NCI-H446 treated with DMSO at 0.1 percent for 48 hours (cell line): ENCODE measurements around the gene SH2B3.

ENCODE experiments used
- DNase-seq: peaks from one replicate; lab custom pipeline; 2025; lab: John Stamatoyannopoulos, UW

The SH2B3 gene

DNA sequence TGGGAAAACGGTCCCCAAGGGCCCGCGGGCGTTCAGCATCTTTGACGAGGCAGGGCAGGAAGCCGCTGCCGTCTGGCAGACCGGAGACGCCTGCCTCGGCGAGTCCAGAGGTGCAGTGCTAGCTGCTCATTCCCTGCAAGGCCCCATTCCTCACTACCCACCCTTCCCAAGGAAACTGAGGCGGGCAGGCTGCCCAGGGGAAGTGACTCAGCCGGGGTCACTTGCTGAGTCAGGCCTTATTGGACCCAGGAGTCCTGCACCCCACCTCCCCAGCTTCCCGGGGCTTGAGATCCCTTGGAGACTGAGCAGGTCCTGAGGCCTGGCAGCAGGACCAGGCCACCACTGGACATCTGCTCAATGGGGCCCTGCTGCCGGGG, 3.7 kb downstream of the SH2B3 start:
- no peak for DNase-seq

DNA sequence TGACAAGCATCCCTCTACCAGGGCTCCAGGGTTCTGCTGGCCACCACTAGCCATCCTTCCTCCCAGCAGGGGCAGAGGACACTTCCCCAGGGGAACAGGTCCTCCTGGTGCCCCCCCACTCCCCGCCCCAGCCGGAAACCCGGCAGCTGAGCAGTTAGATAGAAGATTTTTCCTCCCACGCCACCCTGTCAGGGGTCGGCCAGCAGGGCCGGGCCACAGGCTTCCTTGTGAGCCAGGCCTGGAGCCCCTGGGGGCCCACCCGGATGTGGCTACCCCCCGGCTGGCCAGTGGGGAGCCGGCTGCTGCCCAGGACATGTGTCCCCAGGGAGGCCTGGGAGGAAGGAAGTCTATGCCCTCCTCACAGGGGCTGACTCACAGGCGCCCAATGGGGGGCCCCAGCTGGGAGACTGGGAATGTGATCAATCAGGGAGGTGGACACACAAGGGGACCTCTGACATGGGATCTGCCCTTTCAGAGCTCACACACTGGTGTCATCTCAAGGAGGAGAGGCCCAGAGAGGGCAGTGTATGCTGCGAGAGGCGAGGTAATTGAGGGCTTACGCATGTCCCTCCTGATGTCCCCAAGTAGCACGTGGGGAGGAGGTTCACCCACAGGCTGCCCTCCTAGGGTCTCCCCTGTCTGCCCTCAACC, 4.2 kb downstream of the SH2B3 start:
- no peak for DNase-seq

DNA sequence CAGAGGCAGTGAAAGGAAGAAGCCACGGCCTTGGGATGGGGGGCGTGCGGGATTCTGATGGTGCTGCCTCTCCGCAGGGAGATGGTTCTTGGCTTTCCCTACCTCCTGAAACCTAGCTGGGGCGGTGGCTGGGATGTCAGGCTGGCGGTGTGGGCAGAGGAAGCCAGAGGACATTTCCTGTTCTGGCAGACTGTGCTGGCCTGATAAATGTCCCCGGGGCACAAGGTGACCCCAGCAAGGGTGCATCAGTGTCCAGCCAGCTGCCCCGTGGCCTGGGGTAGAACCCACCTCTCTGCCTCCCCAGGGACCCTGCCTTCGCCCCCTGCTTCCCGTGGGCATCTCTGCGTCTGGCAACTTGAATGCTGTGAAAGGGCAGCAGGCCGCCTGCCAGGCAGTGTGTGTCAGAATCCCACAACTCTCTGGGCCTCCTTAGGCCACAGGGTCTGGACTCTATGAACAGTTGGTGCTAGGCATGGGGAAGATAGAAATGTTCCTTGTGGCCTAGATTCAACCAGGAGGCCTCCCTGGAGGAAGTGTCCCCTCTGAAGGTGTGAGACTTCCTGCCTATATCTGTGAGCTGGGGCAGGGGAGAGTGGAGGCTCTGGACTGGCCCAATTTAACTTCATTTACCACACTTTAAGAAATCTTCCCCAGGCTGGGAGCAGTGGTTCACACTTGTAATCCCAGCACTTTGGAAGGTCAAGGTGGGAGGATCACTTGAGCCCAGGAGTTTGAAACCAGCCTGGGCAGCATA, 4.9 kb downstream of the SH2B3 start:
- no peak for DNase-seq

DNA sequence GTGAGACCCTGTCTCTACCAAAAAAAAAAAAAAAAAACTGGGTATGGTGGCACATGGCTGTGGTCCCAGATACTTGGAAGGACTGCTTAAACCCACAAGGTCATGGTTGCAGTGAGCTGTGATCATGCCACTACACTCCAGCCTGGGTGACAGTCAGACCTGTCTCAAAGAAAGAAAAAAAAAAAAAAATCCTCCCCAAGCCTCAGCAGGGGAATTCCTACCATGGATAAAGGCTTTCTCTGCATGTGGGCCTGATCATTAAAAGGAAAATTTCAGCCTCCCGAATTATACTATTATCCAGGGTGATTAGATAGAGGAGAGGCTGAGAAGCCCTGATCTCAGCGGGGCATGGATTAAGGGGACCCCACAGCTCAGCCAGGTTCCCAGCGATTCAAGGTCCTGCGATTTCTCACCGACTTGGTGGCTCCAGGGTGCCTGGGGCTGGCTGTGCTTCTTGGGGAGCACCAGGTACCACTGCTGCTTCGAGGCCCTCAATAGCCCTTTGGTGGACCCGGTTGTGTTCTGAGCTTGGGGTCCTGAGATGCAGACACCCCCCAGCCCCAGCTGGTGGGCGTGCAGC, 5.6 kb downstream of the SH2B3 start:
- DNase-seq = no peak

DNA sequence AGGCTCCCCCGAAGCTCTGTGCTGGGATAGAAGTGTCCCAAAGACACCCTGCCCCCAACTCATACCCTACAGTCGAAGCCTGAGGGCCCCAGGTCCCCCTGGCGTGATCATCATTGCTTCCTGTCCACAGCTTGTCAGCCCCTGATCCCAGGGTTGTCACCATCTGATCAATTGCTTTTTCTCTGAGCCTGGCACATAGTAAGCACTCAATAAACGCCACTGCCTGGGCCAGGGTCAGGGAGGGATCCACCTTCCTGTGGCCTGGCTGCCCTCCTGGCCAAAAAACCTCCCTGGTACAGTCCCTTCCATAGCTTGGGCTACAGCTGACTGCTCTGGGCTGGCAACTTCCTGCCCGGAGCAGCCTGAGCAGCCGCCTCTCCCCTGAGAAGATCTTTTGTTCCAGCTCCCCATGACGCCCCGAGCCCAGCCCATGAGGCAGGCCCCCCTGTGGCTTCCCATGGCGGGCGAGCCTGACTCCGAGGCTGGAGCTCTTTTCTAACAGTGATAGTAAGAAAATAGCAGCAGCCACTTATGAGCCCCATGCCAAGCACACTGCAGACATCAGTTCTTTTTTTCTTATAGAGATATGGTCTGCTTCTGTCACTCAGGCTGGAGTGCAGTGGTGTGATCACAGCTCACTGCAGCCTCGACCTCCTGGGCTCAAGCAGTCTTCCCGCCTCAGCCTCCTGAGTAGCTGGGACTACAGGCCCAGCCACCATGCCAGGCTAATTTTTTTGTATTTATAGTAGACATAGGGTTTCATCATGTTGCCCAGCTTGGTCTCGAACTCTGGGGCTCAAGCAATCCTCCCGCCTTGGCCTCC, 6.5 kb downstream of the SH2B3 start:
- DNase-seq = no peak

DNA sequence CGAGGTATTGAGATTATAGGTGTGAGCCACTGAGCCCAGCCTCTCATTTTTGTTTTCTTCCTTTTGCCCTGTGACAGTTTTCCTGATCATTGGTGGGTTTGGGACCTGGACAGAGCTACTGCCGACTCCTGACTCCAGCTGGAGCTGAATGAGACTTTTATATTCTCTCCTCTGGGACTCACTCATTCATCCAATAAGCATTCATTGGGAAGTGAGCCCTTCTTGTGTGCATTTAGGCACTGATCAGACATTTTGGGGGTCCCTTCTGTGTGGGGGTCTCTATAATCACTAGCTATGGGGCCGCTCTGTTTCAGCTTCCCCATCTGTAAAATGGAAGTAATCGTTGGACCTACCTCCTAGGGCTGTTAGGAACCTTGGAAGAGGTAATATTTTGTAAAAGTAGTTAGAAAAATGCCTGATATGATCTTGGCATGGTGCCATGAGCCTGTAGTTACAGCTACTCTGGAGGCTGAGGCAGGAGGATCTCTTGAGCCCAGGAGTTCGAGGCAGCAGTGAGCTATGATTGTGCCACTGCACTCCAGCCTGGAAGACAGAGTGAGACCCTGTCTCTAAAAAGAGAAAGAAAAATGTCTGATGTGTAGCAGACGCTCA, 7.2 kb downstream of the SH2B3 start:
- DNase-seq = no peak

DNA sequence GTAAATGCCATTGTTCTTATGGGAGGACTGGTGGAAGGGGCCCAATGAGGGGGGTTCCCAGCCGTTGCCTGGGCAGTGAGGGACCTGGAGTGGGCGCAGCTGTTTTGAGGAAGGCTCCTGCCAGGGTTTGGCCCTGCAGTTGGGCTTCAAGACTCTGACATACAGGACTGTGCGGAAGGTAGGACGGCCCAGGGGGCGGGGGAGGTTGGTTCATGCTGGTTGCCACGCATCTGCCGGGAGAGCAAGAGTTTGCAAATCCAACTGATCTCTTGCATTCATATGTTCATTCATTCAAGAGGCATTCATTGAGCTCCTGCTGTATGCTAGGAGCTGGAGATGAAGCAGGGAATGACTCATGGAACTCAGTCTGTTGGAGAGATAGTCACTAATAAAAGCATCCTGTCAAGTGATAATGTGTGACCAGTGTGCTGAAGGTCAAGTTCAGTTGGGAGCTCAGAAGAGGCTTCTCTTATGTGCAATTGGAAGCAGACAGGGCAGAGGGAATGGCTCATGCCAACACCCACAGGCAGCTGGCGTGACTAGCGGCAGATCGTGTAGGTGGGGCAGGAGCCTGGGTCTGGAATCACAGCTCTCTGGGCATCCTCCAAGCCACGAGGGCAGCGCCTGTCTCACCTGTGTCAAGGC, 7.8 kb downstream of the SH2B3 start:
- no peak for DNase-seq

DNA sequence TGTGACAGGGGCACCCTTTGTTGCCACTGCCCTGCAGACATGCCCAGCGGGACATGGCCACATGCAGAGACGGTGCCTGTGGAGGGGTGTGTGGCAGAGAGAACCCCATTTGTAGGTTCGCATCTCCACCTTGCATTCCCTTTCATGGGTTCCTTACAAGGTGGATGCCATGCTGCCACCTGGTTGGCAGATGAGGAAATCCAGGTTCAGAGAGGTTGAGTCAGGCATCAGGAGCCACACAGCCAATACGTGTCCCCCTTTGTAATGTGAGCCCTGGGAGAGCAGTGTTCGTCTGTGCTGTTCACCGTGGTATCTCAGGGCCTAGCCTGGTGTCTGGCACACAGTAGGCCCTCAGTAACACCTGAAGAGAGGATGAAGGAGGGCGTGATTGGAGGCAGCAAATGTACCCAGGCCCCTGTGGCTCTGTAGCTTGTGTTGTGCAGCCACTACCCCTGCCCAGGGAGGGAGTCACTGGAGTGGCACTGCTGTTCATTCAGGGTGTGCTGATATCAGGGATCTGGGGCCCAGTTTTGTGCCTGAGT, 9.1 kb downstream of the SH2B3 start:
- DNase-seq = no peak

DNA sequence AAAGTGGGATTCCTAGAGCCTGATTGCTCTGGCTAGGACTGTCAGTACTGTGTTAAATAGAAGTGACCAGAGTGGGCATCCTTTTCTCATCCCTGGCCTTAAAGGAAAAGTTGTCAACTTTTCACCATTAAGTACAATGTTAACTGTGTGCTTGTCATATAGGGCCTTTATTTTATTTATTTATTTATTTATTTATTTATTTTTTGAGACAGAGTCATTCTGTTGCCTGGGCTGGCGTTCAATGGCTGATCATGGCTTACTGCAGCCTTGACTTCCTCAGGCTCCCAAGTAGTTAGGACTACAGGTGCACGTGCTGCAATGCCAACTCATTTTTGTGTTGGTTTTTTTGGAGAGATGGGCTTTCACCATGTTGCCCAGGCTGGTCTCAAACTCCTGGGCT, 11.6 kb downstream of the SH2B3 start:
- DNase-seq = no peak

DNA sequence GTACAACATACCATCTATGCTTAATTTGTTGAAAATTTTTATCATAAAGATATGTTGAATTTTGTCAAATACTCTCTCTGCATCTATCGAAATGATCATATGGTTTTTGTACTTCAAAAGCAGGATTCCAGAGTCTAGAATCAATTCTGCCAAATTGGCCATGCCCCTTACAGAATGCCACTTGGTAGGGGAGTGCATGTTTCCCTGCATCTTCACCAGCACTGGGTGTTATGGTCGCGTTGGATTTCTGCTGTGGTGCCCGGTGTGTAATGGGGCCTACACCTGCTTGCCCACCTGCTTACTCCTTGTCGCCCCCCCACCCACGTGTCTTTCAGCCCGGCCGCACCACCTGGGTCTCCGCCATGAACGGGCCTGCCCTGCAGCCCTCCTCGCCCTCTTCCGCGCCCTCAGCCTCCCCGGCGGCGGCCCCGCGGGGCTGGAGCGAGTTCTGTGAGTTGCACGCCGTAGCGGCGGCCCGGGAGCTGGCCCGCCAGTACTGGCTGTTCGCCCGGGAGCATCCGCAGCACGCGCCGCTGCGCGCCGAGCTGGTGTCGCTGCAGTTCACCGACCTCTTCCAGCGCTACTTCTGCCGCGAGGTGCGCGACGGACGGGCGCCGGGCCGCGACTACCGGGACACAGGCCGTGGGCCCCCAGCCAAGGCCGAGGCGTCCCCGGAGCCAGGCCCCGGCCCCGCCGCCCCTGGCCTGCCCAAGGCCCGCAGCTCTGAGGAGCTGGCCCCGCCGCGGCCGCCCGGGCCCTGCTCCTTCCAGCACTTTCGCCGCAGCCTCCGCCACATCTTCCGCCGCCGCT, 12.3 kb downstream of the SH2B3 start:
- no peak for DNase-seq

DNA sequence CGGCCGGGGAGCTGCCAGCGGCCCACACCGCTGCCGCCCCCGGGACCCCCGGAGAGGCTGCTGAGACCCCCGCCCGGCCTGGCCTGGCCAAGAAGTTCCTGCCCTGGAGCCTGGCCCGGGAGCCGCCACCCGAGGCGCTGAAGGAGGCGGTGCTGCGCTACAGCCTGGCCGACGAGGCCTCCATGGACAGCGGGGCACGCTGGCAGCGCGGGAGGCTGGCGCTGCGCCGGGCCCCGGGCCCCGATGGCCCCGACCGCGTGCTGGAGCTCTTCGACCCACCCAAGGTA, 12.8 kb downstream of the SH2B3 start:
- DNase-seq = no peak

DNA sequence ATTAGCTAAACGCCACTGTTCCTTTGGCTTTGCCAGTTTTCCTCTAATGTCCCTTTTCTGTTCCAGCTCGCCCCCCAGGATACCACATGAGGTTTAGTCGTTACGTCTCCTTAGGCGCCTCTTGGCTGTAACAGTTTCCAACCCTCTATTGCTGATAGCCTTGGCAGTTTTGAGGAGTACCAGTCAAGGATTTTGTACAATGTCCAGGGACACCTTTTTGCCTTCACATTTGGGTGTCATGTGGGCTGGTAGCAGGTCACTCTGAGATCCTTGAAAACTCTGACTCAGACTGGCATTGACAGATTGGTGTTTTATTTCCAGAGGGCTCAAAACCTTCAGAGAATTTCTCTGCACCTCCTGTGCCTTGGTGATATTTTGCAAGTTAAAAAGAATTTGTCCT, 14.1 kb downstream of the SH2B3 start:
- no peak for DNase-seq

DNA sequence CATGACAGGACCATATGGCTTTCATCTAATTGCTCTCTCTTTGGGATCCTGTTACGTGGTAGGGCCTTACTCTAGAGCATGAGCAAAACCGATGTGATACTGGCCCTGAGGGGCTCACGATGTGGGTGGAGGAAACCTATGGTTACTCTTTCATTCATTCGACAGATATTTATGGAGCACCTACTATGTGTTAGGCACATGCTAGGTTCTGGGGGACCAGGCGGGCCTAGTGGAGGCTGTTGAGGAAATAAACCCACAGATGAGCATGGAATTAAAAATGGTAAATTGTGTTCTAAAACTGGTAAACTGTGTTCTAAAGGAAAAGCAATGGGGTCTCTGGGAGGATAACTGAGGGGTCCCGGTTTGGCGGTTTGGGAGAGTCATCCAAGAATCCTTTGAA, 14.8 kb downstream of the SH2B3 start:
- DNase-seq = no peak

DNA sequence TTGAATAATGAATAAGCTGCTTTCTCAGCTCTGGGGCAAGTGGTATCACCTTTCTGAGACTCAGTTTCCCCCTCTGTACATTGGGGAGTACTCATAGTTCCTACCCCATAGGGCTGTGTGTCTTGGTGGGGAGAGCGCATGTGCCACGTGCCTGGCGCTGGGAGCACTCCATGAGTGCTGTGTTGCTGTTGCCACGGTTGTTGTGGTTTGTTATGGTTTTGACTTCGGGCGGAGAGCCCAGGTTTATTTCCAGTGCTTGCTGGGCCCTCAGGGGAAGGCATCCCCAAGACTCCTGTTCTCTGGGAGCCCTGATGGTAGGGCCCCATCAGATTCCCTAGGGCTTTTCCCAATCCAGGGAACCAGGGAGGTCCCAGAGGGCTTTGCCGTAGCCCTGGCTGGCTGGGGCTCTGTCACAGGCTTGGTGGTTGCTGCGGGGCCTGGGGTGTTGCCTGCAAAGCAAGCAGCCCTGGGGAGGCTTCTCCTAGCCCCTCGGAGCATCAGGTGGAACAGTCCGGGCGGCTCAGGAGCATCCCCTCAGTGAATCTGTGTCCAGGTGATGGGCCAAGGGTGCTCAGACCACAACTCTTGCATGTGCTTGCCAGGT, 18.6 kb downstream of the SH2B3 start:
- DNase-seq = no peak

DNA sequence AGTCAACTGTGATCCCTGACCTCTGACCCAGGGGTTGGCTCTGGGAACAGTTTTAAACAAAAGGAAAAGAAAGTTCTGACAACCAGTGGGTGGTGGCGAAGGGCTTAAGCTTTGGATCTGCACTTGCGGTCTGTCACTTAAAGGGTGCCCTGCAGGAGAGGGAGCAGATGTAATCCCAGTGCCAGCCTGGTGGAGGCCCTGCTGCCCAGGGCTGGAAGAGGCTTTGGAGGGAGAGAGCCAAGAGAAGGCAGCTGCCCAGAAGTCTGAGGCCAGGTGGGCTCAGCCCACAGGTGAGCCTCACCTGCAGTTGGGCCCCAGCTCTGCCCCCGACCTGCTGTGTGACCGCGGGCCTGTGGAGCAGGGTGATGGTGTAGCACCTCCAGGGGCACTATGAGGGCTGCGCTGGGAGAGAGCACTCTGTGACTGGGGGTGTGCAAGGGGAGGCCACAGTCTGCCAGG, 19.1 kb downstream of the SH2B3 start:
- DNase-seq = no peak

DNA sequence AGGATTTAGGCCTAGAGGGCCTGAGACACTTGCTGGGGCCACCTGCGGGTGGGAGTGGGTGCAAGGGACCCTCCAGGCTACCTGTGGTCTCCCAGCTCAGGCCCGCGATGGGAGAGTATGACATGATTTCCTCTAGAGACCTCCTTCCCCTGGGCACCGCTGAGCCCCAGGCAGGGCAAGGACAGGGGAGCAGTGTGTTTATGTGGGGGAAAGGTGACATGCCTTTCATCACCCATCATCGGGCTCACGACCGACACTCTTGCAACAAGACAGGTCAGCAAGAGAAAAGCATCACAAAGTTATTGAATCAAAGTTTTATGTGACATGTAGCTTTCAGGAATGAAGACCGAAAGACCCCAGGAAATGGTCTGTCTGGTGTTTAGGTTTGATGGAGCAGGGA, 19.9 kb downstream of the SH2B3 start:
- no peak for DNase-seq

DNA sequence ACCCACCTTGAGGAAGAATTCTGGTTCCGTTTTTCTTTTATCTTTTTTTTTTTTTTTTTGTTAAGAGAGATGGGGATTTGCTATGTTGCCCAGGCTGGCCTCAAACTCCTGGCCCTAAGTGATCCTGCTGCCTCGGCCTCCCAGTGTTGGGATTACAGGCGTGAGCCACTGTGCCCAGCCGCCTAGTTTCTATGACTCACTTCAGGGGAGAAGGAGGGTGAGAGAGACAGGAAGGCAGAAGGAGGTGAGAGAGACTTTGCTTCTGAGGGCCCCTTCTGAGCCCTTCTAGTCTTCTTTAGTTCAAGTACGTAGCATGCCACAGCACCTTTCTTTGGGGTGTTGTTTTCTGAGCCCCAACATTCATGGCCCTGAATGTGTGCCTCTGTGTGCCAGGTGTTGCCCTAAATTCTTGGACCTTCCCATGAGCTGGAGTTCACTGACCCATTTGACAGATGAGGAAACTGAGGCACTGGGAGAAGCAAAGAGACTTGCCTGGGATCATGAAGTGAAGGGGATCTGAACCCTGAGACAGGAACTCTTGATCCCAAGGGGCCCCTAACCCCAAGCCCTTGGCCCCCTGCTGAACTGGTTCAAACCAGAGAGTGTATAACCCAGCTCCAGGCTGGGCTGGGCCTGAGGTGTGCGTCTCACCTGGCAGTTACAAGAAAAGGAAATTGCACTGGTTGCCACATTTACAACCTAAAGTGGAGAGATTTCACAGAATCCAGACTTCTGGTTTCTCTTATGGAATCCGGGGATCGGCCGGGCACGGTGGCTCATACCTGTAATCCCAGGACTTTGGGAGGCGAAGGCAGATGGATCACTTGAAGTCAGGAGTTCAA, 20.8 kb downstream of the SH2B3 start:
- DNase-seq = no peak

DNA sequence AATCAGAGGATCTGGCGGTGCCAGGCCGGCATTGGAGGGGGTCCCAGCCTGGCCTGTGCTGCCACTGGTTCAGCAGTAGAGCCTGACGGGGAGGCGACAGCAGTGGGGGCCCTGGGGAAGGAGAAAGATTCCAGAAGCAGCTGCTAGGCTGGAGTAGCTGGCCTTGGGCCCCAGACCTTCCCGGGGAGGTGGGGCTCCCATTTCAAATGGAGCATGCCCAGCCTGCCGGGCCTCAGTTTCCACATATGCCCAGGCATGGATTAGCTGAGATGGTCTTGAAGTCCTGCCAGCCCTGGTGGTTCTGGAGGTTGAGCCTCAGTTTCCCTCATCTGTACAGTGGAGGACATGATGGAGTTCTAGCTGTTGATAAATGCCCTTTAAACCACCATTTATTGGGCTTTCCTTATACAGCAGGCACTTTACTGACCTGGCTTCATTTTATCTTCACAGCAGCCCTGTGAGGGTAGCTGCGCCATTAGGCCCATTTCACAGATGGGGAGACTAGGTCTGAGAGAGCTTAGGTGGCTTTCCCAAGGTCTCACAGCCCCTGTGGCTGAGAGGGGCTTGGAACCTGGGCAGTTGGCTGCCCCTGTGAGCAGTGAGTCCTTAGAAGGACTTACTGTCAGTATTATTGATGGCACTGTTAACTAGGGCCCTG, 21.8 kb downstream of the SH2B3 start:
- no peak for DNase-seq
